GM13977 (cell line): ENCODE measurements around the gene ZNF418.
"Not testable (repeated sequence)": the region's sequence is repeated elsewhere in the genome, so short reads cannot be mapped to it uniquely, and the experiment has no call there.

ENCODE experiments used
- DNase-seq: peaks from one replicate; pipeline ENCODE4 v3.0.0; 2012; ENCODE audit warnings: low spot score
- in situ Hi-C: fragments of 300-500 bp; cut with MboI; formaldehyde crosslinking; loops from one replicate; pipeline ENCODE4 v1.12.0; 2022; ENCODE audit warnings: low sequenced_read_pairs, low pct_unique_long_range_greater_than_20kb, mixed read lengths, inconsistent platforms; ENCODE audit not compliant: unreplicated experiment
- TF ChIP-seq, protein P1 (sequence below): IDR thresholded peaks from 2 replicates; pipeline ENCODE4 v1.5.1; 2012; ENCODE audit warnings: mild to moderate bottlenecking, control low read depth; ENCODE audit not compliant: insufficient read depth; ENCODE audit errors: extremely low read depth, missing control alignments

ZNF418 gene

DNA sequence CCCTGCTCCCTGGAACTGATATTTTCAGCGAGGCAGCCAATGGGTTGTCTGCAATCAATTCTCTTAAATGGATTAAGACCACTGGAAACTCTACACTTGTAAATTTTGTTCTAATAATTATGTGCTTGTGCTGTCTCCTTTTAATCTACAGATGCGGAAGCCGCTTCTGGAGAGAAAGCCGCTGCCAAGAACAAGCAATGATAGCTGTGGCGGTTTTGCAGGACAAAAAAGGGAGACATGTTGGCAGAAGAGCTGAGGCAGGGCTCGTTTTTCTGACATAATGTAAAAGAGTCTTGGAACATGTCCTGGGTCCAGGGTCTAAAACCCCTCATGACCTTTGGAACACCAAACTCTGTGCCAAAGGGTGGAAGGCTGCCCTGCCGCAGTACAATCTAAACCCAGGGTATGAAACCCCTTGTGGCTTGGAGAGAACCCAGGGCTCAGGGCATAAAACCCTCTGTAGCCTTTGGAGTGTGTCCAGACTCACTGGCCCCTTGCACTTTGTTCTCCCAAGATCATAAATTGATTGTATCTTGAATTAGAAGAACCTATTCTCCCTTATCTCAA lies 31.5 kb downstream of the ZNF418 start:
- TF ChIP-seq, protein P1, sequence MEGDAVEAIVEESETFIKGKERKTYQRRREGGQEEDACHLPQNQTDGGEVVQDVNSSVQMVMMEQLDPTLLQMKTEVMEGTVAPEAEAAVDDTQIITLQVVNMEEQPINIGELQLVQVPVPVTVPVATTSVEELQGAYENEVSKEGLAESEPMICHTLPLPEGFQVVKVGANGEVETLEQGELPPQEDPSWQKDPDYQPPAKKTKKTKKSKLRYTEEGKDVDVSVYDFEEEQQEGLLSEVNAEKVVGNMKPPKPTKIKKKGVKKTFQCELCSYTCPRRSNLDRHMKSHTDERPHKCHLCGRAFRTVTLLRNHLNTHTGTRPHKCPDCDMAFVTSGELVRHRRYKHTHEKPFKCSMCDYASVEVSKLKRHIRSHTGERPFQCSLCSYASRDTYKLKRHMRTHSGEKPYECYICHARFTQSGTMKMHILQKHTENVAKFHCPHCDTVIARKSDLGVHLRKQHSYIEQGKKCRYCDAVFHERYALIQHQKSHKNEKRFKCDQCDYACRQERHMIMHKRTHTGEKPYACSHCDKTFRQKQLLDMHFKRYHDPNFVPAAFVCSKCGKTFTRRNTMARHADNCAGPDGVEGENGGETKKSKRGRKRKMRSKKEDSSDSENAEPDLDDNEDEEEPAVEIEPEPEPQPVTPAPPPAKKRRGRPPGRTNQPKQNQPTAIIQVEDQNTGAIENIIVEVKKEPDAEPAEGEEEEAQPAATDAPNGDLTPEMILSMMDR = peak; percentile 16
- no peak for DNase-seq
- in situ Hi-C loops = no loop called here

DNA sequence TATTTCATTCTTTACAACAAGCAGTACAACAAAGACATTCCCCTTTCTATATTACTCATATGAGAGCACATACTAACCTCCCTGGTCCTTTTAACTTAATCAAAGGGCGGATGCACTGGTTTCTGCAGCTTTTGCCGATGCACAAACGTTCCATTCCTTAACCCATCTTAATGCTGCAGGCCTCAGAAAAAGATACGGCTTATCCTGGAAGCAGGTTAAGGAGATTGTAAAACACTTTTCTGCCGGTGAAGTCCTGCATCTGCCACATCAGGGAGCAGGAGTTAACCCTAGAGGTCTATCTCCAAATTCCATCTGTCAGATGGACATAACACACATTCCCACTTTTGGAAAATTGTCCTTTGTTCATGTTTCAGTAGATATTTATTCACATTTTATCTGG lies 34.9 kb downstream of the ZNF418 start:
- no peak for DNase-seq
- in situ Hi-C loops = no loop called here
- TF ChIP-seq, protein P1 = no peak

DNA sequence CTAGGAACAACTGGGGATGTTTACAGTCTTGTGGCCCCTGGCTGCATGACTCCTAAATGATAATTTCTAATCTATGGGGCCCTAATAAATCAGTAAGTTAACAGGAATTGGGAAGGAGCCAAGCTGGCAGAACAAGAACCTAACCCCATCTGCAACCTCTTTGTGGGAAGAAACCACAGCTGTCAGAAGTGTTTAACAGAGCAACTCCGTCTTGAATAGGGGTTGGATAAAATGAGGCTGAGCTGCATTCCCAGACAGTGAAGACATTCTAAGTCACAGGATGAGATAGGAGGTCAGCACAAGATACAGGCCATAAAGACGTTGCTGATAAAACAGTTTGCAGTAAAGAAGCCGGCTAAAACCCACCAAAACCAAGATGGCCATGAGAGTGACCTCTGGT lies 44.5 kb downstream of the ZNF418 start:
- in situ Hi-C loops, DNase-seq: not testable (repeated sequence)

DNA sequence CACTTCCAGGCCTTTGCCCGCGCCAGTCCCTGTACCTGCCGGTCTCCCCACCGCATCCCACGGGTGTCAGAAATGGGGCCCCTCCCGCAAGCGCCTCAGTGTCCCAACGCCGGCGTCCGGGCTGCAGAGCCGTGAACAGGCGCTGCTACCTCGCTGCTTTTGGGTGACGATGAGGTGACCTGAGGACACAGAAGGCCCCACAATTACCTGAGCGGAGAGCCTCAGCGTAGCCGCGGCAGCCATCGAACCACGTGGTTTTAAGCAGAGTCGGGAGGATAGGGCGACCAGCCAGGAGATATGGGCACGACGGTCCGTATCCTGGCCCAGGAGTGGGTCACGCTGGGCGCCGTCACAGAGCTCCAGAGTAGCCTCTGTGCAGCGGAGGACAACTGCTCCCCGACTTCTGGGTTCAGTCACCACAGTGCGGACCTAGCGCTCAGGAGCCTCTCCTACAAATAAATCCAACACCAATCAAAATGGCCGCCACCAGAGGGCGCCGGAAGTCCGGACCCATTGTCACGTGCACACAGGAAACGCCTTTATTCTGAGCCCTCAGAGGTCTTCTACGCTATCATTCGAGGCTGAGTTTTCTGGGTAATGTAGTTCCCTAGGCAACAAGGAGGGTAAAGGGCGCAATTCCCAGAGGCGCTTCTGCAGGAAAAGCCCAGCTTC lies 46.5 kb downstream of the ZNF418 start, which contains the start of gene ZNF814:
Gene ZNF814, minus strand, starts transcription at position 478 of the 672 bp plus-strand sequence. Its CDS starts 235 bp downstream, at position 243.
- in situ Hi-C loops = no loop called here
- TF ChIP-seq, protein P1 = peak; percentile 17
- peak; percentile 69 for DNase-seq

DNA sequence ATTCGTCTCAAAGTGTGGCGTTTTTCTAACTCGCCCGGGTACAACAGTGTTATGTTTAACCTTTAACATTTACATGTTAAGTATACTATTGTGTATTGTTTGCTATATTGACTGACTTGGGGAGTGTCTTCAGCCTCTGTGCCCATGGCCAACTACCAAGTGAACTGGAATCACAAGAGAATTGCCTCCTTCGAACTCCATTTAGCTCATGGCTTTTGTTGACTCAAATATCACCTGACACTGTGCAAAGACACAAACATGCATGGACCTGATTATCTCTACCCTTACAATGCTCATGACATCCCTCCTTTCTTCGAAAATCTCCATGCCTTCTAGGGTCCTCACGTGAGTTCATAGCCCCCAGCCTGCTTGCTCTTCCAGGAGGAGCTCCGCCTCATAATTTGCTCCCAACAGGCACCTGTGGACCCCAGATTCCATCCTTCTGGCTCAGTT lies 47.1 kb downstream of the ZNF418 start:
- in situ Hi-C loops = no loop called here
- TF ChIP-seq, protein P1 = no peak
- DNase-seq = peak; percentile 12

DNA sequence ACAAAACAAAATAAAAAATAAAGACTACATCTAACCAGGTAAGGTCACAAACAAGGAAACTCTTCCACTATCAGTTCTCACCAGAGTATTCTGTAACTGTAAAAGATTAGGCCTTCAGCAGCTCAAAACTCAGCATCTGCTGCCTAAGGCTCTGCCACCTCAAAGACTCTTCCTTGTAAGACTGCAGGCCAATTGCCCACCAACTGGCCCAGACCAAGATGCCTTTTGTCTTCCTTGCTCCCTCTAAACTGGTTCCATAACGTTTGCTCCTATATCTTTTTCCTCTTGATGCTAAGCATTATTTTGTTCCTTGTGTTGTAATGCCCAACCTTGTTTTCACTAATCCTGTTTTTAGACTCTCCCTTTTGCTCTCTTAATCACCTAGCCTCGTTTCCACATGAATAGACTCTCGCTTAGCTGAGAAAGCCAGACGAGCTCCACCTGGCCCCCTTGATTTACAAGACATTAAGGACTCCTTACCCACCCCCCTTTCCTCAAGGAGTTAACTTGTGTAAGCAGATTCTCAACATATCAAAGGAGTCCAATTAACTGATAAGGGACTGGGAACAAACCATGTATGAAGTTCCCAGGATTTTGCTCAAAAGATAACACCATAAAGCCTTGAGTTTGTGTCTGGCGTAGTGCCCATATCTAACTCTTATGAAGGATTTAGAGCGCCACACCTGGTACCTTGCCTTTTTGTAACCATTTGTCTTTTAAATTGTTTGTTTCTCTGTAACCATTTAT lies 47.8 kb downstream of the ZNF418 start:
- TF ChIP-seq, protein P1 = no peak
- DNase-seq = no peak
- in situ Hi-C loops = no loop called here

DNA sequence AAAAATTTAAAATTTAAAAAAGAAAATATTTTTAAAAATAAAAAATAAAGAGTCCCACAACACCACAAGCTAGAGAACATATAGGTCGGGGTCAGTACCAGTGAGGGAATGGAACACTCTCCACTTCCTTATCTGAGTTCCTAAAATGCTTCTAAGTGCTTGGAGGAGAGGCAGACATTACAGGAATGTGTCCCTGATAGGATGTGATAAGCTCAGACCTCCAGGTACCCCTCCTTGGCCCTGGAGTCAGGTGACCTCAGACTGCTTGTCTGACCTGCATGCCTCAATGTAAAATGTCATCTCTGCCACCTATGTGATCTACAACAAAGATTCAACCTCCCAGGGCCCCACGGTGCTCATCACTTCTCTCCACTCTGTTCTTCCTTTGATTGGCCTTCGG lies 49.2 kb downstream of the ZNF418 start:
- in situ Hi-C loops = no loop called here
- DNase-seq = no peak
- TF ChIP-seq, protein P1 = no peak

DNA sequence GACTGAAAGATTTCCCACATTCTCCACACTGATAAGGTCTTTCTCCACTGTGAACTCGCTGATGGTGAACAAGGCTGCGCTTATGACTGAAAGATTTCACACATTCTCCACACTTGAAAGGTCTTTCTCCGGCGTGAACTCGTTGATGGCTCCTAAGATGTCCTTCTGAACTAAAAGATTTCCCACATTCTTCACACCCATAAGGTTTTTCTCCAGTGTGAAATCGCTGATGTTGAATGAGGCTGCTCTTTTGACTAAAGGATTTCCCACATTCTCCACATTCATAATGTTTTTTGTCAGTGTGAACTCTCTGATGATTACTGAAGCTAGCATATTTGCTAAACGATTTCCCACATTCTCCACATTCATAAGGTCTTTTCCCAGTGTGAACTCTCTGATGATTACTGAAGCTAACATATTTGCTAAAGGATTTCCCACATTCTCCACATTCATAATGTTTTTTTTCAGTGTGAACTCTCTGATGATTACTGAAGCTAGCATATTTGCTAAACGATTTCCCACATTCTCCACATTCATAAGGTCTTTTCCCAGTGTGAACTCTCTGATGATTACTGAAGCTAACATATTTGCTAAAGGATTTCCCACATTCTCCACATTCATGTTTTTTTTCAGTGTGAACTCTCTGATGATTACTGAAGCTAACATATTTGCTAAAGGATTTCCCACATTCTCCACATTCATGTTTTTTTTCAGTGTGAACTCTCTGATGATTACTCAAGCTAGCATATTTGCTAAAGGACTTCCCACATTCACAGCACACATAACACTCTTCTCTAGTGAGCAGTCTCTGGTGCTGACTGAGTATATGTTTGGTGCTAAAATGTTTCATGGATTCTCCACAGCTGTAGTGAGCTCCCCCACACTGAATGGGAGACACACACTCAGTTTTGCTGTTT lies 61.1 kb downstream of the ZNF418 start:
- DNase-seq = not testable (repeated sequence)

More for the DNA sequence above, 61.1 kb downstream of the ZNF418 start:
- in situ Hi-C loops = not testable (repeated sequence)
